HCT116 (cell line): ENCODE results near the gene LSM12. TPM values are rescaled to one million over a fixed set of nuclear protein-coding genes. Genes with fewer than 3 reads are reported as not detected.

Experiments
- ATAC-seq: fragments of 200-7000 bp; cut with Tn5 transposase; 2 replicates; pipeline ENCODE4 v1.9.1; 2020; ENCODE audit warnings: mild to moderate bottlenecking, moderate library complexity
- BruUV-seq: library from RNA; stranded (reverse); fragments of 400-500 nt; replicated peaks from 2 replicates; lab custom pipeline; 2021; lab: Mats Ljungman, UMichigan
- CTCF ChIA-PET: fragments of 300-600 bp; sonication (Branson Sonifier 250); formaldehyde crosslinking; loops from one replicate; lab custom pipeline; 2021; ENCODE audit warnings: antibody characterized with exemption; lab: Charles Lee
- POLR2A ChIA-PET: fragments of 300-600, 350-600 bp; sonication (Branson Sonifier 250); formaldehyde crosslinking; loops from one replicate; lab custom pipeline; 2021; ENCODE audit warnings: antibody characterized with exemption; lab: Charles Lee
- RAD21 ChIA-PET, 2 experiments: fragments of 300-600 bp; sonication (Branson Sonifier 250); formaldehyde crosslinking; loops; one replicate each; lab custom pipeline; 2023; ENCODE audit warnings: low total read pairs in 2 of 2; ENCODE audit not compliant: uncharacterized antibody in 2 of 2, unreplicated experiment in 2 of 2, low non-redundant PET in 1 of 2; lab: Charles Lee
- DNase-seq: peaks from one replicate; pipeline ENCODE4 v3.0.0-alpha.2; 2010; ENCODE audit warnings: low read depth, low spot score
- H2AFZ ChIP-seq: fragments of 200-600 bp; shearing (Covaris generic), sonication (generic); 2 replicates; pipeline ENCODE4 v1.6.1; 2017; ENCODE audit warnings: low read depth, mixed run types, mixed read lengths, antibody characterized with exemption, low read length; ENCODE audit not compliant: poor library complexity, severe bottlenecking
- H3K27ac ChIP-seq: 2 replicates; pipeline ENCODE4 v1.5.1; 2012; ENCODE audit warnings: low read depth, low read length
- H3K27me3 ChIP-seq: fragments of 200-600 bp; sonication (generic); 2 replicates; pipeline ENCODE4 v1.6.1; 2016; ENCODE audit warnings: mixed run types, low read length, mixed read lengths; ENCODE audit not compliant: insufficient read depth
- H3K36me3 ChIP-seq, 2 experiments: fragments of 200-500 bp in 1 of 2; fragments of 200-600 bp in 1 of 2; sonication (Bioruptor generic) in 1 of 2; sonication (generic) in 1 of 2; 2 replicates each; pipeline versions ENCODE4 v1.5.1 to v1.6.1; 2014 to 2016; ENCODE audit warnings: low read length in 2 of 2, inconsistent platforms in 1 of 2, mixed read lengths in 1 of 2, mixed run types in 1 of 2; ENCODE audit not compliant: insufficient read depth in 2 of 2, control insufficient read depth in 1 of 2
- H3K4me1 ChIP-seq, 2 experiments: fragments of 200-600 bp in 1 of 2; sonication (generic) in 1 of 2; 2 replicates each; pipeline versions ENCODE4 v1.5.1 to v1.6.1; 2012 to 2017; ENCODE audit warnings: low read length in 2 of 2, inconsistent platforms in 1 of 2, mild to moderate bottlenecking in 1 of 2, mixed read lengths in 1 of 2, mixed run types in 1 of 2, moderate library complexity in 1 of 2; ENCODE audit not compliant: insufficient read depth in 2 of 2, control insufficient read depth in 1 of 2
- H3K4me2 ChIP-seq: fragments of 200-600 bp; sonication (generic); 2 replicates; pipeline ENCODE4 v1.6.1; 2017; ENCODE audit warnings: mixed run types, low read length, mixed read lengths
- H3K4me3 ChIP-seq, 2 experiments: fragments of 200-600 bp in 1 of 2; sonication (generic) in 1 of 2; replicated peaks in 1 of 2; 2 replicates each; pipeline ENCODE4 v1.5.1; 2011 to 2016; ENCODE audit warnings: low read length in 2 of 2, control low read depth in 1 of 2, low read depth in 1 of 2, mild to moderate bottlenecking in 1 of 2, mixed read lengths in 1 of 2, mixed run types in 1 of 2
- H3K79me2 ChIP-seq: fragments of 200-600 bp; sonication (generic); 2 replicates; pipeline ENCODE4 v1.6.1; 2017; ENCODE audit warnings: mild to moderate bottlenecking, mixed run types, low read length, moderate library complexity, mixed read lengths; ENCODE audit not compliant: insufficient read depth
- H3K9ac ChIP-seq: fragments of 200-600 bp; sonication (generic); 2 replicates; pipeline ENCODE4 v1.6.1; 2016; ENCODE audit warnings: low read length, mixed read lengths
- H3K9me2 ChIP-seq: fragments of 200-600 bp; sonication (generic), shearing (Covaris generic); 2 replicates; pipeline ENCODE4 v1.6.1; 2017; ENCODE audit warnings: mixed run types, mild to moderate bottlenecking, moderate library complexity; ENCODE audit not compliant: insufficient read depth
- H3K9me3 ChIP-seq, 2 experiments: fragments of 200-500 bp in 1 of 2; fragments of 200-600 bp in 1 of 2; sonication (Bioruptor generic) in 1 of 2; sonication (generic) in 1 of 2; 2 replicates each; pipeline ENCODE4 v1.6.1; 2014 to 2017; ENCODE audit warnings: low read length in 2 of 2, mixed read lengths in 2 of 2, inconsistent platforms in 1 of 2, low read depth in 1 of 2, mild to moderate bottlenecking in 1 of 2, mixed run types in 1 of 2, moderate library complexity in 1 of 2; ENCODE audit not compliant: control insufficient read depth in 1 of 2, insufficient read depth in 1 of 2
- H4K20me1 ChIP-seq: fragments of 200-600 bp; sonication (generic), shearing (Covaris generic); 2 replicates; pipeline ENCODE4 v1.6.1; 2017; ENCODE audit warnings: mixed run types, mild to moderate bottlenecking, moderate library complexity; ENCODE audit not compliant: insufficient read depth
- CBX3 ChIP-seq: IDR thresholded peaks from 2 replicates; pipeline ENCODE4 v1.6.1; 2012; ENCODE audit warnings: low read depth
- CEBPB ChIP-seq: IDR thresholded peaks from 2 replicates; pipeline ENCODE4 v1.6.1; 2012; ENCODE audit warnings: low read depth
- CTCF ChIP-seq, 3 experiments: fragments of 200-600 bp in 1 of 3; sonication (generic) in 1 of 3; IDR thresholded peaks in 2 of 3; conservative IDR thresholded peaks in 1 of 3; 2 replicates each; pipeline ENCODE4 v1.5.1; 2012 to 2017; ENCODE audit warnings: low read depth in 2 of 3, low read length in 2 of 3, antibody characterized with exemption in 1 of 3, borderline replicate concordance in 1 of 3, control low read depth in 1 of 3, mild to moderate bottlenecking in 1 of 3, mixed read lengths in 1 of 3, mixed run types in 1 of 3, moderate library complexity in 1 of 3; ENCODE audit not compliant: insufficient read depth in 1 of 3
- EZH2 ChIP-seq: fragments of 200-600 bp; sonication (generic); IDR thresholded peaks from 2 replicates; pipeline ENCODE4 v1.6.1; 2017; ENCODE audit warnings: antibody characterized with exemption, mixed run types
- EZH2phosphoT487 ChIP-seq: fragments of 200-600 bp; IDR thresholded peaks from 2 replicates; pipeline ENCODE4 v1.6.1; 2018; ENCODE audit warnings: antibody characterized with exemption, borderline replicate concordance
- POLR2AphosphoS5 ChIP-seq: IDR thresholded peaks from 2 replicates; pipeline ENCODE4 v1.6.1; 2011; ENCODE audit warnings: mild to moderate bottlenecking, low read depth, low read length, moderate library complexity
- RAD21 ChIP-seq: IDR thresholded peaks from 2 replicates; pipeline ENCODE4 v1.6.1; 2012; ENCODE audit warnings: low read depth, mild to moderate bottlenecking
- SIN3A ChIP-seq: IDR thresholded peaks from 2 replicates; pipeline ENCODE4 v1.6.1; 2012; ENCODE audit warnings: low read depth
- SRF ChIP-seq: IDR thresholded peaks from 2 replicates; pipeline ENCODE4 v1.6.1; 2012; ENCODE audit warnings: low read depth
- ZBTB33 ChIP-seq: IDR thresholded peaks from 2 replicates; pipeline ENCODE4 v1.6.1; 2011; ENCODE audit warnings: mild to moderate bottlenecking, low read length, moderate library complexity; ENCODE audit not compliant: insufficient replicate concordance; ENCODE audit errors: extremely low read depth
- ZFX ChIP-seq: fragments of 450-650 bp; IDR thresholded peaks from 2 replicates; pipeline ENCODE4 v1.6.1; 2017
- intact Hi-C: fragments of 100-400 bp; cut with micrococcal nuclease; formaldehyde crosslinking; loops from 2 replicates; pipeline ENCODE4 v1.10.0; 2022
- total RNA-seq: library from RNA; stranded (reverse); gene quantifications from one replicate; pipeline ENCODE4 v1.2.1, GENCODE V29; 2021; ENCODE audit not compliant: unreplicated experiment
- TF ChIP-seq, protein P1 (sequence below): IDR thresholded peaks from 2 replicates; pipeline ENCODE4 v1.6.1; 2012; ENCODE audit warnings: low read depth
- TF ChIP-seq, protein P2 (sequence below): IDR thresholded peaks from 2 replicates; pipeline ENCODE4 v1.6.1; 2012
- TF ChIP-seq, protein P3 (sequence below): IDR thresholded peaks from 2 replicates; pipeline ENCODE4 v1.6.1; 2012

The LSM12 gene
- total RNA-seq, 1 experiment from 2014 or later = 99.6 TPM

DNA sequence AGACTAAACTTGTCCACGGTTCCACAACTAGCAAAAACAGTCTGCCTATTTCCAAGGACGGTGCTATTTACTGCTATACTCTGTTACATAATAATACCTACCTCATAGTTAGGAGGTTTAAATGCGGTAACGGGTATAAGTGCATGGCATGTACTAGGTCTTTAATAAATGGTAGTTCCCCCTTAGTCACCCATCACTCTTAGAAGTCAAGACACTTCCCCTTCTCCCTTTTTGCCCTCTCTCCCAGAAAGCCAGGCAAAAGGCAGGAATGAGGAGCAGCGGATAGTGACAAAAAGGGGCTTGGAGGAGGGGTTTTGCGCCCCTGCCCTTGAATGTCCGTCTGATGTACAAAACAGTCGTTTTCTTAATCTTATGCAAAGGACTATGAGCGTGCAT is 1.1 kb upstream of the LSM12 start:
- intact Hi-C loops = no loop called here
- ChIA-PET POLR2A (no interaction called here), CTCF (no interaction called here), RAD21 (no interaction called here)
- no TSS peak for BruUV-seq
- no peaks in the 10 kb centered on the region for H3K9me2 ChIP-seq
- no peaks in the 10 kb centered on the region for H4K20me1 ChIP-seq
- peaks cover 14 to 19% of the 10 kb centered on the region in 2 experiments for H3K36me3 ChIP-seq
- H3K27me3 ChIP-seq = no peaks in the 10 kb centered on the region
- ATAC-seq (no peak), DNase-seq (no peak)
- TF ChIP-seq CEBPB (no peak), ZBTB33 (no peak), EZH2phosphoT487 (no peak), CTCF (IDR thresholded peaks at IDR 0.05 in 2 of 3, conservative IDR thresholded peaks at IDR 0.05 in 1 of 3; ENCODE audit: borderline replicate concordance in 1 of 3, insufficient read depth in 1 of 3, low read depth in 2 of 3, low read length in 2 of 3) (no peak), EZH2 (no peak), RAD21 (no peak), SIN3A (no peak), SRF (no peak), POLR2AphosphoS5 (no peak), CBX3 (no peak), ZFX (no peak)
- TF ChIP-seq, protein P1, sequence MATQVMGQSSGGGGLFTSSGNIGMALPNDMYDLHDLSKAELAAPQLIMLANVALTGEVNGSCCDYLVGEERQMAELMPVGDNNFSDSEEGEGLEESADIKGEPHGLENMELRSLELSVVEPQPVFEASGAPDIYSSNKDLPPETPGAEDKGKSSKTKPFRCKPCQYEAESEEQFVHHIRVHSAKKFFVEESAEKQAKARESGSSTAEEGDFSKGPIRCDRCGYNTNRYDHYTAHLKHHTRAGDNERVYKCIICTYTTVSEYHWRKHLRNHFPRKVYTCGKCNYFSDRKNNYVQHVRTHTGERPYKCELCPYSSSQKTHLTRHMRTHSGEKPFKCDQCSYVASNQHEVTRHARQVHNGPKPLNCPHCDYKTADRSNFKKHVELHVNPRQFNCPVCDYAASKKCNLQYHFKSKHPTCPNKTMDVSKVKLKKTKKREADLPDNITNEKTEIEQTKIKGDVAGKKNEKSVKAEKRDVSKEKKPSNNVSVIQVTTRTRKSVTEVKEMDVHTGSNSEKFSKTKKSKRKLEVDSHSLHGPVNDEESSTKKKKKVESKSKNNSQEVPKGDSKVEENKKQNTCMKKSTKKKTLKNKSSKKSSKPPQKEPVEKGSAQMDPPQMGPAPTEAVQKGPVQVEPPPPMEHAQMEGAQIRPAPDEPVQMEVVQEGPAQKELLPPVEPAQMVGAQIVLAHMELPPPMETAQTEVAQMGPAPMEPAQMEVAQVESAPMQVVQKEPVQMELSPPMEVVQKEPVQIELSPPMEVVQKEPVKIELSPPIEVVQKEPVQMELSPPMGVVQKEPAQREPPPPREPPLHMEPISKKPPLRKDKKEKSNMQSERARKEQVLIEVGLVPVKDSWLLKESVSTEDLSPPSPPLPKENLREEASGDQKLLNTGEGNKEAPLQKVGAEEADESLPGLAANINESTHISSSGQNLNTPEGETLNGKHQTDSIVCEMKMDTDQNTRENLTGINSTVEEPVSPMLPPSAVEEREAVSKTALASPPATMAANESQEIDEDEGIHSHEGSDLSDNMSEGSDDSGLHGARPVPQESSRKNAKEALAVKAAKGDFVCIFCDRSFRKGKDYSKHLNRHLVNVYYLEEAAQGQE = no peak
- TF ChIP-seq, protein P2, sequence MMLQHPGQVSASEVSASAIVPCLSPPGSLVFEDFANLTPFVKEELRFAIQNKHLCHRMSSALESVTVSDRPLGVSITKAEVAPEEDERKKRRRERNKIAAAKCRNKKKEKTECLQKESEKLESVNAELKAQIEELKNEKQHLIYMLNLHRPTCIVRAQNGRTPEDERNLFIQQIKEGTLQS = no peak
- TF ChIP-seq, protein P3, sequence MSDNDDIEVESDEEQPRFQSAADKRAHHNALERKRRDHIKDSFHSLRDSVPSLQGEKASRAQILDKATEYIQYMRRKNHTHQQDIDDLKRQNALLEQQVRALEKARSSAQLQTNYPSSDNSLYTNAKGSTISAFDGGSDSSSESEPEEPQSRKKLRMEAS = no peak
- H3K79me2 ChIP-seq = peaks cover 58% of the 10 kb centered on the region
- no peak overlapping the region for H3K4me3 ChIP-seq
- H3K27ac ChIP-seq = peak overlapping the region; percentile 93; the same call in 1 of the 2 replicates
- no peaks in the 10 kb centered on the region for H3K9me3 ChIP-seq
- H3K4me2 ChIP-seq = no peak overlapping the region
- peaks cover 18 to 50% of the 10 kb centered on the region in 2 experiments for H3K4me1 ChIP-seq
- H2AFZ ChIP-seq = no peak overlapping the region
- no peak overlapping the region for H3K9ac ChIP-seq
